ENCODE data around the gene TSN. TPM values are rescaled to one million over a fixed set of nuclear protein-coding genes. Genes with fewer than 3 reads are reported as not detected.

Gene TSN
- total and polyA plus RNA-seq, 7 donors: 15.6 to 51.5 (median 36.0) TPM

DNA sequence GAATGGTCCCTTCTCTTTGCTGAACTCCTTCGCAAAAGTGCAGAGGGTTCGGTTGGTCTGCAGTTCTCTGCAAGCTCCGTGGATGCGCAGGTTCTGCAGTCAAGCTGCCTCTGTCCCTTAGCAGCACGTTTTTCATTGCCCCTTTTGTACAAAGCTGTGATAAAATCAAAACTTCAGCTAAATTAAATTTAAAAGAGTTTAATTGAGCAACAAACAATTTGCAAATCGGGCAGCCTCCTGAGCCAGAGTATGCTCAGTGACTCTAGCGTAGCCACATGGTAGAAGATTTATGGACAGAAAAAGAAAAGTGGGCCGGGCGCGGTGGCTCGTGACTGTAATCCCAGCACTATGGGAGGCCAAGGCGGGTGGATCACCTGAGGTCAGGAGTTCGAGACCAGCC, 18.8 kb downstream of the TSN start:
- no peak for TF ChIP-seq POLR2A (IDR thresholded peaks at IDR 0.05)
- TF ChIP-seq, protein P1, sequence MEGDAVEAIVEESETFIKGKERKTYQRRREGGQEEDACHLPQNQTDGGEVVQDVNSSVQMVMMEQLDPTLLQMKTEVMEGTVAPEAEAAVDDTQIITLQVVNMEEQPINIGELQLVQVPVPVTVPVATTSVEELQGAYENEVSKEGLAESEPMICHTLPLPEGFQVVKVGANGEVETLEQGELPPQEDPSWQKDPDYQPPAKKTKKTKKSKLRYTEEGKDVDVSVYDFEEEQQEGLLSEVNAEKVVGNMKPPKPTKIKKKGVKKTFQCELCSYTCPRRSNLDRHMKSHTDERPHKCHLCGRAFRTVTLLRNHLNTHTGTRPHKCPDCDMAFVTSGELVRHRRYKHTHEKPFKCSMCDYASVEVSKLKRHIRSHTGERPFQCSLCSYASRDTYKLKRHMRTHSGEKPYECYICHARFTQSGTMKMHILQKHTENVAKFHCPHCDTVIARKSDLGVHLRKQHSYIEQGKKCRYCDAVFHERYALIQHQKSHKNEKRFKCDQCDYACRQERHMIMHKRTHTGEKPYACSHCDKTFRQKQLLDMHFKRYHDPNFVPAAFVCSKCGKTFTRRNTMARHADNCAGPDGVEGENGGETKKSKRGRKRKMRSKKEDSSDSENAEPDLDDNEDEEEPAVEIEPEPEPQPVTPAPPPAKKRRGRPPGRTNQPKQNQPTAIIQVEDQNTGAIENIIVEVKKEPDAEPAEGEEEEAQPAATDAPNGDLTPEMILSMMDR (IDR thresholded peaks at IDR 0.05): no peak
- Histone ChIP-seq H3K36me3 (peaks cover 0 to 14% (median 0%) of the 10 kb centered on the region in 4 donors), H3K27ac (no peak overlapping the region), H3K9me3 (no peaks in the 10 kb centered on the region), H3K27me3 (no peaks in the 10 kb centered on the region), H3K4me1 (no peaks in the 10 kb centered on the region), H3K4me3 (no peak overlapping the region)
- intact Hi-C loops (cut with DNase I): no loop called here
- 92% methylated on average over 13 of the region's 13 CpGs for WGBS, 2 donors
- DNase-seq: no peak

DNA sequence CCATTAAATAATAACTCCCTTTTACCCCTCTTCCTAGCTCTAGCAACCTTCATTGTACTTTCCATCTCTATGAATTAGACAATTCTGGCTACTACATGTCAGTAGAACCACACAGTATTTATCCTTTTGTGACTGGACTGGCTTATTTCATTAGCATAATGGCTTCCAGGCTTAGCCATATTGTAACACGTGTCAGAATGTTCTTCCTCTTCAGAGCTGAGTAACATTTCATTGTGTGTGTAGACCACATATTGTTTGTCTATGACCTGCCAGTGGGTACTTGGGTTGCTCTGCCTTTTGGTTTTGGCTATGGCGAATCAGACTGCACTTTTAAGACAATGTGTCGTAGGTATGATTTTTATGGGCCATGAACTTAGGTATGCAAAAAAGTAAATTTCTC, 20.9 kb downstream of the TSN start:
- intact Hi-C loops (cut with DNase I): no loop called here
- 83% methylated on average over 3 of the region's 3 CpGs for WGBS, 2 donors
- TF ChIP-seq POLR2A (IDR thresholded peaks at IDR 0.05): no peak
- TF ChIP-seq EP300 (IDR thresholded peaks at IDR 0.05): no peak
- TF ChIP-seq POLR2AphosphoS5 (IDR thresholded peaks at IDR 0.05): no peak
- TF ChIP-seq, protein P1 (IDR thresholded peaks at IDR 0.05): no peak

DNA sequence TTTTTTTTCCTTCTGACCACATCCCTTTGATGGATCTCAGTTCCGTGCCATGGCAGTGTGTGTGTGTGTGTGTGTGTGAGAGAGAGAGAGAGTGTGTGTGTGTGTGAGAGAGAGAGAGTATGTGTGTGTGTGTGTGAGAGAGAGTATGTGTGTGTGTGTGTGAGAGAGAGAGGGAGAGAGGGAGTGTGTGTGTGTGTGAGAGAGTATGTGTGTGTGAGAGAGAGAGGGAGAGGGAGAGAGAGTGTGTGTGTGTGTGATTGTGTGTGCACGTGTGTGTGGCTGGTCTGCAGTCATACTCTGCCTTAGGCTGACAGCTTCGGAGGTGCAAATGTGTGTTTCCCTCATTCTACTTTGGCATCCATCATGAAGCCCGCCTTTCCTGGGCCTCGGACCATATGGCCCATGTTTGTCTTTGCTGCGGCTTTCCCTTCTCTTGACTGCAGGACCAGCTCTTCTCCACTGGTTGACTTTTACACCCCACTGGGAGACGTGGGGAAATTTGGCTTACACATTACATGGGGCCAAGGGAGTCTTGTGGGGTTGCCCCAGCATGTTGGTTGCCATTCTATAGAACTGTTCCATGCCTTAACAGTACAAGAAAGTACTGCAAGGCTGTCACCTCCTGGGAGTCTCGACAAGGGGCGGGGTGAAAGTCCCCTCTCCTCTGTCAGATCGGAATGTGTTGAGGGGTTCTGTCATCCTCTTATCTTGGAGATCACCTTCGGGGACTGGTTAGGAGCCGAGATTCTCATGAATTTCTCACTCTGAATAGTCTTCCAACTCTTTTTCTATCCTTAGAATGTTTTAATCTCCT, 21.6 kb downstream of the TSN start:
- Histone ChIP-seq H3K4me1 (no peaks in the 10 kb centered on the region), H3K36me3 (no peaks in the 10 kb centered on the region), H3K9me3 (no peaks in the 10 kb centered on the region), H3K27me3 (no peaks in the 10 kb centered on the region), H3K4me3 (no peak overlapping the region), H3K27ac (no peak overlapping the region)
- 72 to 82% methylated on average over 12 of the region's 12 CpGs for WGBS, 2 donors
- intact Hi-C loops (cut with DNase I): no loop called here
- no peak for DNase-seq
- TF ChIP-seq POLR2A (IDR thresholded peaks at IDR 0.05) (no peak), EP300 (IDR thresholded peaks at IDR 0.05) (no peak), POLR2AphosphoS5 (IDR thresholded peaks at IDR 0.05) (no peak)
- TF ChIP-seq, protein P1 (IDR thresholded peaks at IDR 0.05): no peak

More for the DNA sequence above, 20.9 kb downstream of the TSN start:
- DNase-seq: no peak
- Histone ChIP-seq H3K36me3 (no peaks in the 10 kb centered on the region), H3K27ac (no peak overlapping the region), H3K27me3 (no peaks in the 10 kb centered on the region), H3K9me3 (no peaks in the 10 kb centered on the region), H3K4me3 (no peak overlapping the region), H3K4me1 (no peaks in the 10 kb centered on the region)

DNA sequence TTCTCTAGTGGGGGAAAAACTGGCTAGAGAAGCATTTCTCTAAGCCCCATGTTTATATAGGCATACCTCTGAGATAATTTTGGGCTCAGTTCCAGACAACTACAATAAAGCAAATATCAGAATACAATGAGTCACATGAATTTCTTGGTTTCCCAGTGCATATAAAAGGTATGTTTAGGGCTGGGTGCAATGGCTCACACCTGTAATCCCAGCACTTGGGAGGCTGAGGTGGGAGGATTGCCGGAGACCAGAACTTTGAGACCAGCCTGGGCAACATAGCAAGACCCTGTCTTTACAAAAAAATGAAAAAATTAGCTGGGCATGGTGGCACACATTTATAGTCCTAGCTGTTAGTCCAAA, 22.2 kb downstream of the TSN start:
- Histone ChIP-seq H3K27ac (no peak overlapping the region), H3K4me1 (no peaks in the 10 kb centered on the region), H3K4me3 (no peak overlapping the region), H3K27me3 (no peaks in the 10 kb centered on the region), H3K9me3 (no peaks in the 10 kb centered on the region), H3K36me3 (no peaks in the 10 kb centered on the region)
- TF ChIP-seq, protein P1 (IDR thresholded peaks at IDR 0.05): no peak
- TF ChIP-seq POLR2AphosphoS5 (IDR thresholded peaks at IDR 0.05): no peak
- TF ChIP-seq EP300 (IDR thresholded peaks at IDR 0.05): no peak
- no peak for TF ChIP-seq POLR2A (IDR thresholded peaks at IDR 0.05)
- no peak for DNase-seq
- 17 to 79% methylated on average over 1 of the region's 1 CpG for WGBS, 2 donors
- intact Hi-C loops (cut with DNase I): no loop called here
